GM19238 (cell line): Measurements from ENCODE around the gene THAP12.
"Not testable (repeated sequence)": the region's sequence is repeated elsewhere in the genome, so short reads cannot be mapped to it uniquely, and the experiment has no call there.

ENCODE experiments used
- DNase-seq: peaks from one replicate; pipeline ENCODE4 v3.0.0; 2011; ENCODE audit warnings: low spot score; ENCODE audit not compliant: insufficient read length

Gene THAP12, protein sequence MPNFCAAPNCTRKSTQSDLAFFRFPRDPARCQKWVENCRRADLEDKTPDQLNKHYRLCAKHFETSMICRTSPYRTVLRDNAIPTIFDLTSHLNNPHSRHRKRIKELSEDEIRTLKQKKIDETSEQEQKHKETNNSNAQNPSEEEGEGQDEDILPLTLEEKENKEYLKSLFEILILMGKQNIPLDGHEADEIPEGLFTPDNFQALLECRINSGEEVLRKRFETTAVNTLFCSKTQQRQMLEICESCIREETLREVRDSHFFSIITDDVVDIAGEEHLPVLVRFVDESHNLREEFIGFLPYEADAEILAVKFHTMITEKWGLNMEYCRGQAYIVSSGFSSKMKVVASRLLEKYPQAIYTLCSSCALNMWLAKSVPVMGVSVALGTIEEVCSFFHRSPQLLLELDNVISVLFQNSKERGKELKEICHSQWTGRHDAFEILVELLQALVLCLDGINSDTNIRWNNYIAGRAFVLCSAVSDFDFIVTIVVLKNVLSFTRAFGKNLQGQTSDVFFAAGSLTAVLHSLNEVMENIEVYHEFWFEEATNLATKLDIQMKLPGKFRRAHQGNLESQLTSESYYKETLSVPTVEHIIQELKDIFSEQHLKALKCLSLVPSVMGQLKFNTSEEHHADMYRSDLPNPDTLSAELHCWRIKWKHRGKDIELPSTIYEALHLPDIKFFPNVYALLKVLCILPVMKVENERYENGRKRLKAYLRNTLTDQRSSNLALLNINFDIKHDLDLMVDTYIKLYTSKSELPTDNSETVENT

DNA sequence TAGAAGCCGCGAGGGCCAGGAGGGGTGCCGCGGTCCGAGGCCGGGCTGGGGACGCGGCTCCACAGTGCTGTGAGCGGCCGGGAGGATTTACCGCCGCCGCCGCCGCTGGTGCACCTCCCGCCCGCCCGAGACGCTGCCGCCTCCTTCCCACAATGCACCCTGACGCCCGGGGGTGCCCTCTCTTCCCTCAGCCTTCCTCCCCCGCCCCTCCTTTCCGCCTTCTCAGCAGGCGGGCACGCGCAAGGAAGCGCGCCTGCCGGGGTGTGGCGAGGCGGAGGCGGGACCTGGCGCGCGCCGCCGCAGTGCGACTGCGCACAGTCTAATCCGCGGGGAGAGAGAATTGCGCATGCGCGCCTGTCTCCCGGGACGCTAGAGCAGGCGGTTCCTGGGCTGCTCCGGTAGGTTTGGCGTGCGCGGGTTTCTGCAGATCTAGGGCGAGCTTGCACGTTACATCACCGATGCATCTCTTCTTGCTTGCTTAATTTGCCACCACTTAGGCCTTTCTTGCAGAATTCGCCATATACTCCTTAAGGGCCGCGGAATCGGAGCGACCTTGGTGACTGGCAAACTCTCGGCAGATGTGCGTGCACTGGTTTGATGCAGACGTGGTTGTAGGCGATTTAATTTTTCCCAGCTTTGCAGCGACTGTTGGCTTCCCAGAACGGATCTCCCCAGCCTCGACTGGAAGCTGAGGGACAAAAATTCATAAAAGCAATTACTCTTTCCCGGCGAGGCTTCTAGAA lies at the start of gene THAP12, which contains the start of gene GVQW3:
TSS of gene THAP12 (minus strand) at position 156 of the 743 bp plus-strand sequence. CDS start 296 bp downstream, outside the sequence.
TSS of gene GVQW3 (plus strand) at position 347 of the 743 bp plus-strand sequence. CDS start 506 bp downstream, outside the sequence.
- DNase-seq = peak; percentile 94

DNA sequence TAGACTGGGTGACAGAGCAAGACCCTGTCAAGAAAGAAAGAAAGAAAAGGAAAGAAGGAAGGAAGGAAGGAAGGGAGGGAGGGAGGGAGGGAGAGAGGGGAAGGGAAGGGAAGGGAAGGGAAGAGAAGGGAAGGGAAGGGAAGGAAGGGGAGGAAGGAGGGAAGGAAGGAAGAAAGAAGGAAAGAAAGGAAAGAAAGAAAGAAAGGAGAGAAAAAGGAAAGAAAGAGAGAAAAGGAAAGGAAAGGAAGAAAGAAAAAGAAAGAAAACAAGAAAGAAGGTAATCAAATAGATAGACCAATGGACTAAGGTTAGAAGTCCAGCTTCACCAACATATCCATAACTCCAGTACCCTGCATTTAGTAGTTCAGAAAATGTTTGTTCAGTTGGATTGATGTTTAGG lies 45.7 kb upstream of the THAP12 start:
- no peak for DNase-seq

DNA sequence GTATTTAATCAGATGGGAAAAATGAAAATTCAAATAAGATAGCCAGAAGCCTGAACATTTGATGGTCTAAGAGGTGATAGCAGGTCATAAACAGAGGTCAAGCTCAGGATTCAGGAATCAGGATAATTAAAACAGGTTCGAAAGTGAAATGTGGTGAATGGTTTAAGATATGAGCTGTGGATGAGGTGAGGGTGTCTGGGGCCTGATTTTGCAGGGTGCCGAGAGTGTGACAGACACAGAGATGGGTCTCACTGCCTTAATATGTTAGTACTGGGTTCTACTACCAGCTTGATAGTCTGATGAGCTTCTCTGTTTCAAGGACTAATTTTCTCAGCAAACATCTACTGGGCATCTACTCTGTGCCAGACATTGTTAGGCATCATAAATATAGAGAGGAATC lies 44.0 kb upstream of the THAP12 start:
- DNase-seq = no peak

DNA sequence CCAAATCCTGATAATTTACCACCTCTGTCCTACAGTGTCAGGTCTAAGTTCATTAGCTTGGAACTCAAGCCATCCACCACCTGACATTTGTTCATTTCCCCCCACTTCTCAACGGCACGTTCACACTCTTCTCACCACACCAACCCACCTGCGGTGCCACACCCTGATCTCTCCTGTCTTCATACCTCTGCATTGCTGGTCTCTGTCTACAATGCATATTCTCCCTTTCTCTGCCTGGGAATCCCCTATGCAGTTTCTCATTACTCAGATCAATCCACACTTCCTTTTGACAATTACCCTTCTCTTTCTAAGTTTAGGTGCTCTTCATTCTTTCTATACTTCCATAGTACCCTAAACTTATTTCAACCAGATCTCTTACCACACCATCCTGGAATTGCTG lies 43.4 kb upstream of the THAP12 start:
- DNase-seq = peak; percentile 35

DNA sequence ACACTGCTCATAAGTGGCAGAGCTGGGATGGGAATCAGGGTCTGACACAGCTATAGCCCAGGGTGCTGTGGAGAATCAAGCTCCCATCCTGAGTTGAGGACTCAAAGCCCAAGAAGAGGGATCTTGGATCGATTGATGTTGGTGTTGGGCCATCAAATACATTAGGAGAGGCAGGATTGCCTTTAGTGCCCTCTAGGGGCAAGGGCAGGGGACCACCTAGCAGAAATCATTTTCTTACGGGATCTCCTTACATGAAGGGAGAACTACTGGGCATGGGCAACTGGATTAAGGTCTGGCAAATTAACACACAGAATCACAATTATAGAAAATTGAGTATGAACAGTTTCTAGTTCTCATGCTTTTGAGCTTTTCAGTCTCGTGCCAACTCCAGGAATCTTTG lies 39.0 kb upstream of the THAP12 start:
- DNase-seq = no peak

DNA sequence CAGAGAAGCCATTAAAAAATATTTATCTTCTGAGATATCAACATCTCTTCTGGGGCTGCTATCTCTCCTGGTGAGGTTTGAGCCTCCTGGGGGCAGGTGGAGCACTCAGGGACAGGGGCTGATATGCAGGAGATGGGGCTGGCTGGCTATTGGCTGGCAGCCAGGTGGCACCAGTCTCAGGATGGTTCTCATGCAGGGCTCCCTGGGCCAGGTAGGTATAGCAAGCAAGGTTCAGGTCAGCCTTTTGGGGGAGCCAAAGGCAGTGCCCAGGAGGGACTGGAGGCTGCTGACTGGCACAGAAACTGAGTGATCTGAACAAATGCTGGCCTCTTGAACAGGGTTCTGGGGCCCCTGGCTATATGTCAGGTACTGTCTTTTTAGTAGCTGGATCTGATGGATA lies 34.1 kb upstream of the THAP12 start:
- DNase-seq = no peak

DNA sequence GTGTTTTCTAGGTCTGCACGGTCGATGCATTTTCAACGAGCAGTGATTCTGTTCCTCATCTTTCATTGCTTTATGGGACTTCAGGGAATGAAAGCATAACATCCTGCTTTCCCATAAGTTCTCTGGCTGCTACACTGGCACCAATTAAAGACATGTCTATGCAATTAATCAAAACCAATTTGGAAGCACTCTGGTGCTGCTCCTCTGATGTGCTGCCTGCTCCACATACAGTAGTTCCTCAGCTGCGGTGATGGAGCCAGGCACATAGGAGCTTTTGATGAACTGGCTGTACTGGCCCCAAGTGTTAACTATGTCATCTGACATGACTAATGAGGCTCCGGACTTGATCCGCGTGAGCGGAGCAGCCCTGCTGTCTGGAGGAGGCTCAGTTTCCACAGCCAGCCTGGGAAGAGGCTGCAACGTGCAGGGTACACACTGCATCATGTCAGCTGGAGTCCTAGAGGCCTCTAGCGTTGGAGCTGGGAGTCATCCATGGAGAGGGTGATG lies 30.0 kb upstream of the THAP12 start:
- DNase-seq = no peak

DNA sequence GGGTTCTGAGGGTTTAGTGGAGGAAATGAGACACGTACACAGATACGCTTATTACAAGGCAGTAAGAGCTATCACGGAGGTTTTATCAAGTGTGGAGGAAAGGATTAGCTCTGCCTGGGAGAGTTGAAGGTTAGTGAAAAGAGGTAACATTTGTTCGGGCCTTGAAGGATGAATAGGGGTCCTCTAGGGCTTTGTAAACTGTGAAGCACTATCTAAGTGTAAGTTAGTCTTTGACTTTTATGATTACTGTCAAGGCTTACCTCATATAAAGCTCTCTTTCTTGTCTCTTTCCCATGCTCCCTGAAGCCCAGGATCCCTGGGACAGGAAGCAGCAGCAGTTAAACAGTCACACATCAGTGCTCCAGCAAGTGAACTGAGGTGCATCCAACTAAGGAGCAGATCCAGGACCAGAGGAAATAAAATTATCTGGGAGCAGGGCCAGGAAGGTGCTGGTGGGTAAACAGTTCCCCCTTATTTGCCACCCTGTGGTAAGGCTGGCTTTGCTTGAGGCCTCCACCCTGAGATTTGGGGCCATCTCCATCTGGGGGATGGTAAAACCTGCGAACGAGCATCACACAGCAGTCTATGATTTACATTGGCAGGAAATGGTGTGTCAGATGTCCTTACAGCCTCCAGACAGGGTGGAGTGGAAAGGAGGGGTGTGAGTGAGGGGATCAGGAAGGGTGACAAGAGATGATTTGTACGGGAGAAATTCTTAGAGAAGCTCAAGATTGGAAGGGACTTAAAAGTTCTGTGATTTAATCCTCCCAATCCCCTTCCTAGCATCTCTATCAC lies 27.4 kb upstream of the THAP12 start:
- DNase-seq = no peak

DNA sequence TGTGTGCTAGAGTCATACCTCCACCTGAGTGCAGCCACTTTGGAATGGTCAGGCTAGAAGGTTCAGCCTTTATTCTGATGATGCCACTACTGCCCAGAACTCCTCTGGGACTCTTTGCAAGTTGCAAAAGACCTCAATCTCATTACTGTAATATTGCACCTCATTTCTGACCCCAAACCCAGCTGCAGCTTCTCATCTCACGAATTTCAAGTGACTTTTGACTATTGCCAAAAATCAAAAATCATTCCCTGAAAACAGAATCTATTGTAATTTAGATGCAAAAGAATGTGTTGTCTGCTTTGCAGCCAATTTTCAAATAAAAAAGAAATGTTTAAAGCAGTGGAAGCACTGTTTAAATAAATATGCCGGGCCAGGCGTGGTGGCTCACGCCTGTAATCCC lies 25.4 kb upstream of the THAP12 start:
- no peak for DNase-seq

DNA sequence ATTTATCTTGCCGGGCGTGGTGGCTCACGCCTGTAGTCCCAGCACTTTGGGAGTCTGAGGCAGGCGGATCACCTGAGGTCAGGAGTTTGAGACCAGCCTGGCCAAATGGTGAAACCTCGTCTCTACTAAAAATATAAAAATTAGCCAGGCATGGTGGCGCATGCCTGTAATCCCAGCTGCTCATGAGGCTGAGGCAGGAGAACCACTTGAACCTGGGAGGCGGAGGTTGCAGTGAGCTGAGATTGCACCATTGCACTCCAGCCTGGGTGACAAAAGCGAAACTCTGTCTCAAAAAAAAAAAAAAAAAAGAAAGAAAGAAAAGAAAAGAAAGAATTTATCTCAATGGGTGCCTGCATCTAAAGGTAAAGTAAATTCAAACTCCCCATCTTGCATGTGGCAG lies 20.6 kb upstream of the THAP12 start:
- not testable (repeated sequence) for DNase-seq

DNA sequence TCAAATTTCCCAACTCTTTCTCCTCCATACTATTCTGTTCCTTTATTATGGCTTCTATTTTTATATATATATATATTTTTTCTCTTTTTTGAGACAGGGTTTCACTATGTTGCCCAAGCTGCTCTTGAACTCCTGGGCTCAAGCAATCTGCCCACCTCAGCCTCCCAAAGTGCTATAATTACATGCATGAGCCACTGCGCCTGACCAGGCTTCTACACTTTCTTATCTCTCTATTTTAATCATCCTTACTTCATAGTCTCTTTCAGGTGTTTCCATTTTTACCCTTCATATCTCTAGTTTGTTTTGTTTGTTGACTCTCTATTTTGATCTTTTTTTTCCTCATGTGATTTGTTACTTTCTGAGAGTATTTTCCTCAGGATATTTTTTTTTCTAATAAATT lies 20.0 kb upstream of the THAP12 start:
- no peak for DNase-seq

DNA sequence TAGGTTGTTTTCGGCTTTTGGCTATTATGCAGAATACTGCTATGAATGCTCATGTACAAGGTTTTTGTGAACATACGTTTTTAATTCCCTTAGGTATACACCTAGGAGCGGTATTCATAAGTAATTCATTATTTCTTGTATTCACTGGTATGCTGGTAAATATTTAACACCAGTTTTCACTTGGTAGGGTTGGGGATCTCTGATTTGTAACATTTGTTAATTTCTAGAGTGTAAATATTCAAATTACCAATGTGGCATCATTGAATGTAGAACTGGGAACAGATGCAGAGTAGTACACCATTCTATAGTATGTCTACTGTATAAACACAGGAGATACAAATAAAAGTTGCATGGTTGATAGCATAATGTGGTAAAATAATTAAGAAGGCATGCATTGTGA lies 16.5 kb upstream of the THAP12 start:
- no peak for DNase-seq

DNA sequence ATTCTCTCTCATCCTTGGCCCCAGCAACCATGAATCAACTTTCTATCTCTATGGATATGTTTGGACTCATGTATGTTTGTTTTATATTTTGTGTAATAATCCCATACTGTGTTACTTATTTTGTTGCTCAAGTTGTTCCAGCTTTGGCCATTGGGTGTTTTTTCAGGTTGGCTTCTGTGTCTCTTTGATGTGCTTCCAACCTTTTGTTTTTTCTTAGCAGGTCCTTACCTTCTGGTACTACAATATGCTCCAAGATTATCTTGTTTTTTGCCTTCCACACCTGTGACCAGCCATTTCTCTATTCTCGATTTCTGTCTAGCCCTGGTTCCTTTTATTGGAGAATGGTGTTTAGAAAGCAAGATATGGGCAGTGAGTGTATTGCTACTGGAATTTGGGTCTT lies 14.4 kb upstream of the THAP12 start:
- DNase-seq = no peak

DNA sequence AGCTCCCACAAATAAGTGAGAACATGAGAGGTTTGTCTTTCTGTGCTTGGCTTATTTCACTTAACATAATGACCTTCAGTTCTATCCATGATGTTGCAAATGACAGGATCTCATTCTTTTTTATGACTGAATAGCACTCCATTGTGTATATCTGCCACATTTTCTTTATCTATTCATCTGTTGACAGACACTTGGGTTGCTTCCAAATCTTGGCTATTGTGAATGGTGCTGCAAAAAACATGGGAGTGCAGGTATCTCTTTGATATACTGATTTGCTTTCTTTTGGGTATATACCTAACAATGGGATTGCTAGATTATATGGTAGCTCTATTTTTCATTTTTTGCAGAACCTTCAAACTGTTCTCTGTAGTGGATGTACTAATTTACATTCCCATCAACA lies 13.5 kb upstream of the THAP12 start:
- no peak for DNase-seq

DNA sequence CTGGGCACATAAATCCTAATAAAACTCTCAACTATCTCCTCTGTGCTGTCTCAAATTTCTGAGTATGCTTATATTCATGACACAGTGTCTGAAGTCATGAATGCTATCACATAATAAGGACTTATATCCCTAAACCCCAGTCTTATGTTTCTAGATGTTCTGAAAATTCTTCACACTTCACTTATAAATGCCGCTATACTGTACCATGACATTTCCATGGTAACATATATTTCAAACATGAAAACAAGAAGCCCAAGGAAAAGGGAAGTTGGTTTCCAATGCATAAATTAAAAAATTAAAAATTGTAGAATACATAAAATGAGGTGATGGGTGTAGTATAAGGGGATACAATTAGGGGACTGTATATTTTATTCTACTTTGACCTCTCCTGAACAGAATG lies 11.9 kb upstream of the THAP12 start:
- no peak for DNase-seq

DNA sequence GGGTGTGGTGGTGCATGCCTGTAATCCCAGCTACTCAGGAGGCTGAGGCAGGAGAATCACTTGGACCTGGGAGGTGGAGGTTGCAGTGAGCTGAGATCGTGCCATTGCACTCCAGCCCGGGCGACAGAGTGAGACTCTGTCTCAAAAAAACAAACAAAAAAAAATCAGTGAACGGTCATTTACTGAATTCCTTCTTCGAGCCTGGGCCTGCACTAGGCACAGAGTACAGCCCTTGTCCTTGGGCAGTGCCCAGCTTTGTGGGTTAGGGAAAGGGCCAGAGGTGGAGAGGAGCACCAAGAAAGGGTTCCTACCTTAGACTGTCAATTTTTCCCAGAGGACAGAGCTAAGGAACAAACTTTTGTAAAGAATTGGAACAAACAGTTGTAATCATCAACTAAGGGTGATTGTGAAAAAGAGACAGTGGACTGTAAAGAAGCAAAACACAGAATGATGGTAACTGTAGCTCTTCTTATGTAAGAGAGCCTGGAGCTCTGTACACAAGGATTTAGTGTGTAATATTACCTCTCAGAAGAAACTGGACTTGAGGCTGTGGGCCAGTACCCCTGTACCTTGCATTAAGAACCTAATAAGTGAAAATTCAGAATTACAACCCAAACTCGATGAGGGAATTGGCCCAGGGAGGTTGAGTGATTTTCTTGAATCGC lies 11.0 kb upstream of the THAP12 start:
- DNase-seq = no peak

DNA sequence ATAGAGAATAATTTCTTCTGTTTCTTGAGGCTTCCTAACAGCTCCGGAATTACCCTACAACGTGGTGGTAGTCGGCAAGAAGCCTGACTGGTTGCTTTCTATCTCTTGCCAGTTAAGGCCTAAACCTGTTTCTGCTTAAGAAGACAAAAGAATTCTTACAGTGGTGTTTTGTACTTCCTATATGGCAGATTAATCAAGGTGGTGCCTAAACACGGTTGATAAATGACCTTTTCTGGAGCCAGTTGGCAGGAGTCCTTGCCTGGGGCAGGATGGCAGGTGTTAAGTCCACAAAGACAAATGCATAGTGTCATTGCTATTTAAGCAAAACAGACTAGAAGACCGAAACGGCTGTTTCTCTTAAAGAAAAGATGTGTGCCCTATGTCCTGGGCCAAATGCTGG lies 10.1 kb upstream of the THAP12 start:
- no peak for DNase-seq

DNA sequence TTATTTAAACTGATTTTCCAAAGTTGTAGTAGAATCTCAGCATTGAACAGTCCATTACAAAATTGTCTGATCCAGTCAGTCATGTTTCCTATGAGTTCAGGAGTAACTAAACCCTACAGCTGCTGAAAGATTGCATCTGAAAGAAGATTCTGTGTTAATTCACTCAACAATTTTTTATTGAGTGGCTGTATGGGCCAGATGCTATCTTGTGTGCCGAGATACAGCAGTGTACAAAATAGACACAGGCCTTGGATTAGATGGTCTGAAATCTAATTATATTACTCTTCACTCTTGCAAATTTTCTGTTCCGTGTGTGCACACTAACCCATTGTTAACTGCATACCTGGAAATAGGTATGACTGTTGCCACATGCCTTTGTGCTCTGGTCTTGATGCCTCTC lies 7.5 kb upstream of the THAP12 start:
- no peak for DNase-seq

DNA sequence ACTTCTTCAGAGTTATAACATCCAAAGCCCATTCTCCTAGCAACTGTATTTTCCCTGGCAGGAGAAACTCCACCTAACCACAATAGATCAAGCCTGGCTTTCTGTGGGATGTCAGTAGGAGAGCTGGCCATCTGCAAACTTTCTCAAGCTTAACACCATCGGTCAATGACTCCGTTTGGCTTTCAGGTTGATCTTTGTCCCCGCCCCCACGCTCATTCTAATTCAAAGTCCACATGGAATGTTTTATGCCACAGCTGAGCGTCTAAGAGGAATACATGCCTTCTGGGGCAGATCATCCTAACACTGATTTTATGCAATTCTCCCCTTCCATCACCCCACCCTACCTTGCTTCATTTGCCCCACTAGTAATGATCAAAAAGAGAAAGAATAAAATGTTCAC lies 5.0 kb upstream of the THAP12 start:
- no peak for DNase-seq

DNA sequence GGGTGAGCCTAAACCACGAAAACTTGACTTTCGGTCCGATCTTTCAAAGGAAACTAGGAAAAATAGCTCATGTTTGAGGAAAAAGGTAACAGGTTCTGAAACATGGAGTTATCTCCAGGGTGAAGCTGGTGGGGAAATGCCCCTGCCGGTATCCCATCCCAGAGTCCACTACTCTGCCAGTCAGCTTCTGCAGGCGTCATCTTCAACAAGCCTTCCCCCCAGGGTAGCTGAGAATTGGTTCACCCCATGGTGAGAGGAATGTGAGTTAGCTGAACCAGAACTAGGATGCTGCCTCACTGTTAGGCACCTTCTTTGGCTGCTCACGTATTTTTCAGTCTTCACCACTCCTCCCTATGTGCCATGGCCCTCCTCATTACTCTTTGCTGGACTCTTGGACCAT lies 1.3 kb upstream of the THAP12 start:
- no peak for DNase-seq
